NCI-H69 (cell line): Measurements from ENCODE around the gene SMIM28.

ENCODE experiments used
- DNase-seq: peaks from one replicate; lab custom pipeline; 2025; lab: John Stamatoyannopoulos, UW

Gene SMIM28

DNA sequence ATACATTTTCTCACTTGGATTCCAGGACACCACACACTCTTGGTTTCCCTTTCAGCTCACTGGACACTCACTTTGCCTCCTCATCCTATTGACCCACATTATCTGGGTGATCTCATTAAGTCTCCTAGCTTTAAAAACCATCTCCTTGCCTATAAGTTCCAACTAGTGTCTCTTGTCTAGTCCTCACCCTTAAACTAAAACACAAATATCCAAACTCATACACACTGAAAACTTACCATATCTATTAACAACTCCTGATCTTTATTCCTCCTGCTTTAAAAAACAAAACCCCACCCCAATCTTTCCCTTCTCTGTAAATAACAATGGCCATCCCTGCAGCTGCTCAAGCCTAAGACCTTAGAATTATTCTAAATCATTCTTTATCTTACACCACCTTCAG lies 3.5 kb upstream of the SMIM28 start:
- no peak for DNase-seq

DNA sequence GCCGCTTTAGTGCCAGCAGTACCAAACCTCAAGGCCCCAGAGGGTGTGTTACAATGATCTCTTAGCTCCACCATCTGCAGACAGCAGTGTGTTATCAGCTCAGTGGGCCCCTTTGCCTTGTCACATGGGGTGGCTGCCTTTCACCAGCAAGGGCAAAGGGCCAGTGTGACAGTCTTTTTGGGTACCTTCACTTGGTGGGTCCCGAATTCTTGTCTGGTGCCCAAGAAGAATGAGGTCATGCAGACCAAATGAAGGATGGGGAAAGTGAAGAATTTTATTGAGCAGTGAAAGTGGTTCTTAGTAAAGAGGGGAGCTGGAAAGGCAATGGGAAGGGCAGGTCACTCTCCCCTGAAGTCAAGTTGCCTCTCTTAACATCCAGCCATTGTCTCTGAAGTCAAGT lies 2.9 kb upstream of the SMIM28 start:
- no peak for DNase-seq

GRCh38 chr6:138377042-138377441 lies 663 bp upstream of the SMIM28 start:
- no peak for DNase-seq

GRCh38 chr6:138378463-138378862 lies 758 bp downstream of the SMIM28 start:
- peak; percentile 93 for DNase-seq

DNA sequence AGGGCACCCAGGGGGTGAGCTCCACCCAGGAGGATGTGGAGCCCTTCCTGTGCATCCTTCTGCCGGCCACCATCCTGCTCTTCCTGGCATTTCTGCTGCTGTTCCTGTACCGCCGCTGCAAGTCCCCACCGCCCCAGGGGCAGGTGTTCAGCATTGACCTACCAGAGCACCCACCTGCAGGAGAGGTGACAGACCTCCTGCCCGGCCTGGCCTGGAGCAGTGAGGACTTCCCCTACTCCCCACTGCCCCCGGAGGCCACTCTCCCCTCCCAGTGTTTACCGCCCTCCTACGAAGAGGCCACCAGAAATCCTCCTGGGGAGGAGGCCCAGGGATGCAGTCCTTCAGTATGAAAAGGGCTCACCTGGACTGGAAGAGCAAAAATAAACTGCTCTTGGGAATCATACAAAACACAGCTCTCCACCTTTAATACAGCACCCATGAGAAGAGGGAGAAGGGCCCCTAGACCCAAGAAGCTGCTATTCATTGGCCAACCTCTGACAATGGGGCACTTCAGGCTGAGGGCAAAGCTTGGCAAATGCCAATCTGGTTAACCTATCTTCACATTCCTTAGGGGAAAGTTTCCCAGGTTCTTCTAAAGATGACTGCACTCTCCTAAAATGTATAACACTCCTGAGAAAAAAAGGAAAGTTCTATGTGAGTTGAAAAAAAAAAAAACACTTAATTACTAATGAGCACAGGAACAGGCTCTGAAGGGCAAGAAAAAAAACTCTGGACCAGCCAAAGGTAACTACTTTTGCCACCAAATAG lies 5.0 kb downstream of the SMIM28 start:
- peak; percentile 52 for DNase-seq

DNA sequence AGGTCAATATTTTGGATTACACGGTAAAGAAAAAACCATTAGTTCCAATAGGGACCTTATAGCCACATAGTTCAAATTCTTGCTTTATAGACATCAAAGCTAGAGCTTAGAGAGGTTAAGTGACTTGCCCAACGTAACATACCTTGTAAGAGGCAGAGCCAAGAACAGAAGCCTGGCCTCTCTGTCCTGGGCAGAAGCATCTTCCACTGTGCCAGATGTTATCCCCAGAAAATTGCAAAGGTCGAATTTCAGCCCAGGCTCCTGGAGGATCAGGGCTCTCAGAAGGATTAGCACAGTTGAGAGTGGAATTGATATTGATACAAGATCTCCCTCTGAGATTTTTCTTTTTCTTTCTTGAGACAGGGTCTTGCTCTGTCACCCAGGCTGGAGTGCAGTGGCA lies 6.1 kb downstream of the SMIM28 start:
- DNase-seq: peak; percentile 56

DNA sequence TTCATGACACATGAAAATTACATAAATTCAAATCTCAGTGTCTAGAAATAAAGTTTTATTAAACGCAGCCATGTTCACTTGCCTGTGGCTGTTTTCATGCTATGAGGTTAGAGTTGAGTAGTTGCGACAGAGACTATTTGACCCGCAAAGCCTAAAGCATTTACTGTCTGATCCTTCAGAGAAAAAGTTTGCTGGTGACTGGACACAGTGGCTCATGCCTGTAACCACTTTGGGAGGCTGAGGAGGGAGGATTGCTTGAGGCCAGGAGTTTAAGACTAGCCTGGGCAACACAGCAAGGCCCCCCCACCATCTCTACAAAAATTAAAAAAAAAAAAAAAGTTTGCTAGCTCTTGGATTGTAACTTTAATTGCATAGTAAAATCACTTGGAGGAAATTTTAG lies 9.2 kb downstream of the SMIM28 start:
- no peak for DNase-seq

GRCh38 chr6:138387577-138388368 lies 10.1 kb downstream of the SMIM28 start:
- peak; percentile 84 for DNase-seq

GRCh38 chr6:138389551-138389950 lies 11.8 kb downstream of the SMIM28 start:
- DNase-seq: no peak

DNA sequence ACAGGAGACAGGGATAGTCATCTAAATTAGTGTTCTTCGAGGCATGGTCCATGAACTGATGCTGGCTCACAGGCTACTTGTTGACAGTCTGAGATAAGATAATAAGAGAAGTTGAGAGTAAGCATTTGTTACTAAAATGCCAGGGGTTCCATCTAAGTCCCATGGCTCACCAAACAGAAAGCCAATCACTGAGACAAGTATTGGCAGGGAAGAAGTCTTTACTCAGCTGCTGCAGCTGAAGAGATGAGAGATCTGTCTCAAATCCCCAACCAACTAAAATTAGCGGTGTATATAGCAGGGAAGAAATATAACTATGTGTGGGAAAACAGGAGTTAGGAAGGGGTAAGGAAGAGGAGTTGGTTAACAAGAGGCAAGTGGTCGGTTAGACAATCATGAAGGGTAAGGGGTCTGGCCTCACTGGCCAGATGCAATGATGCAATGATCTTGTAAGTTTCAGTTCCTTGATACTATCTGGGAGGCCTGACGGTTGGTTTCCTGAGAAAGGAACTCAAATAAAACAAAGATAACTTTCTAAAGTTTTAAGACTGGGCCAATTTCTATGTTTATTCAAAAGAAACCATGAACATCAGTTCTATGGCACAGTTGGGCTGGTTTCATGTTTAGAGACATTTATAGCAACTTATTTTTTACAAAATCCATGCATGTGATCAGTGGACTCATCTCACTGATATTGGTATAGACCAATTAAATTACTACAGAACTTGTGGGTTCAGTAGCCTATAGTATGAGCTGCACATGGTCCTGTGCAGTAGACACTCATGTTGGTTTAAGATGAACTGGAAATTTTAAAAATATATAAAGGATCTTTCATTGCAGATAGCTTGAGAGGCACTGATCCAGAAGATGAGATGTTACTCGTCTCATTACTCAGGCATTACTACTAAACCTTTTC lies 16.4 kb downstream of the SMIM28 start:
- DNase-seq: no peak

DNA sequence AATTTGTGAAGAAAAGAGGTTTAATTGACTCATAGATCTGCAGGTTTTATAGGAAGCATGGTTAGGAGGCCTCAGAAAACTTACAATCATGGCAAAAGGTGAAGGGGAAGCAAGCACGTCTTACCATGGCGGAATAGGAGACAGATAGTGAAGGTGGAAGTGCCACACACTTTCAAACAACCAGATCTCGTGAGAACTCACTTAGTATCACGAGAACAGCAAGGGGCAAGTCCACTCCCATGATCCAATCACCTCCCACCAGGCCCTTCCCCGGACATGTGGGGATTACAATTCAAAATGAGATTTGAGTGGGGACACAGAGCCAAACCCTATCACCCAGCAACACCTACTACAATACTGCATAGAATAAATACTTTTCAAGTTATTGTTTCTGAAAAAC lies 19.0 kb downstream of the SMIM28 start:
- DNase-seq: no peak

DNA sequence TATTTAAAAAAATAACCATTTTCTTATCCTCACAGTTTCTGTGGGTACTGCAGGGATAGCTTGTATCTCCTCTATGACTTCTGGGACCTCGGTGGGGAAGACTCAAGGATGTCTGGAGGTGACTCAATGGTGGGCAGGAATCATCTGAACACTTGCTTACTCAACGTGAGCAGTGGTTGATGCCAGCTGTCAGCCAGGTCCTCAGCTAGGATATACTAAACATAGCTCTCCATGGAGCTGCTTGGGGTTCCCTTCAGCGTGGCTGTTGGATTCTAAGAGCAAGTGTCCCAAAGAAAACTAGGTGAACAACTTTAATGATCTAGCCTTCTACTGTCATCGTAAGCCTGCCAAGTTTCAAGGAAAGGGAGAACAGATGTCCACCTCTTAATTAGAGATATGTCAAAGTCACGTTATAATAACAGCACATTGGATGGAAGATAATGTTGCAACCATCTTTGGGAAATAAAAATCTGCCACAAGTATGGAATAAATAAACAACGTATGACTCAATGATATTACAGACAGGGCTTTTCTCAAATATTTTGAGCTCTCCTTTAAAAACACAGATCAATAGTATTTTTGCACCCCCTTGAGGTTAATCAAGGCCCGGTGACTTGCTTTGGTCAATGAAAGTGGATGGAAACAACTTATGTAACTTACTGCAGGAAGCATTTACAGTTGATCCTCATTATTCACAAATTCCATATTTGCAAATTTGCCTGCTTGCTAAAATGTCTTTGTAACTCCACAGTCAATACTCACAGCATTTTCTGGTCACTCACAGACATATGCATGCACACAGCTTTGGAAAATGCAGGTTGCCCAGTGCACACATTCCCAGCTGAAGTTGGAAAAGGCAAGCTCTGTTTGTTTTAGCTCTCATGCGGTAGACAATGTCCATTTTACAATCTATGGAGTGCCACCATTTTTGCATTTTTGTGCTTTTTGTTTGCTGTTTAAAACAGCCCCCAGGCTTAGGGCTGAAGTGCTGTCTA lies 19.7 kb downstream of the SMIM28 start:
- DNase-seq: no peak

- no peak for DNase-seq
Measured at GRCh38 chr6:138400326-138400725, 22.6 kb downstream of the SMIM28 start.

- no peak for DNase-seq
Measured at GRCh38 chr6:138401960-138402837, 24.5 kb downstream of the SMIM28 start.

DNA sequence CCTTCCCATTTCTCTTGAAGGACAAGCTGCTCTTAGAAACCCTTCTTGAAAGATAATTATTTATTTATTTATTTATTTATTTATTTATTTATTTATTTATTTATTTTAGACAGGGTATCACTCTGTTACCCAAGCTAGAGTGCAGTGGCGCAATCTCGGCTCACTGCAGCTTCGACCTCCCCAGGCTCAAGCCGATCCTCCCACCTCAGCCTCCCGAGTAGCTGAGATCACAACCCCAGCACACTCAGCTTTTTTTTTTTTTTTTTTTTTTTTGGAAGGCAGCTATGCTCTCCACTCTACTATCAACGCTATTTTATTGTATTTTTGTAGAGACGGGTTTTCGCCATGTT lies 25.1 kb downstream of the SMIM28 start:
- DNase-seq: no peak

- DNase-seq: peak; percentile 68
Measured at GRCh38 chr6:138403324-138403800, 25.7 kb downstream of the SMIM28 start.

- peak; percentile 99 for DNase-seq
Measured at GRCh38 chr6:138403801-138404665, 26.3 kb downstream of the SMIM28 start, which contains the start of gene HEBP2. Gene HEBP2 (plus strand): TSS chr6:138404223. CDS start chr6:138404496, 273 bp downstream.

GRCh38 chr6:138404666-138405337 lies 27.1 kb downstream of the SMIM28 start:
- DNase-seq: peak; percentile 70
